Tibial artery (tissue), 4 donors: ENCODE measurements around the gene TBX3.
"Not testable (repeated sequence)": the region's sequence is repeated elsewhere in the genome, so short reads cannot be mapped to it uniquely, and the experiment has no call there.

ENCODE experiments used
- DNase-seq, 2 donors: peaks; one replicate each; pipeline ENCODE4 v3.0.0-alpha.2; 2019
- H3K27ac ChIP-seq, 2 donors: fragments of 200-600 bp; sonication (generic) in 1 of 2; 1 replicate in 1 of 2; 2 replicates in 1 of 2; pipeline ENCODE4 v1.5.1; 2018 to 2019; ENCODE audit warnings: mild to moderate bottlenecking in 1 of 2
- H3K27me3 ChIP-seq, 2 donors: fragments of 200-600 bp; sonication (generic) in 1 of 2; one replicate each; pipeline versions ENCODE4 v1.5.1 to v1.6.0; 2016 to 2019
- H3K36me3 ChIP-seq, 3 donors: fragments of 200-600 bp; sonication (generic) in 2 of 3; one replicate each; pipeline ENCODE4 v1.5.1; 2016 to 2019; ENCODE audit warnings: mild to moderate bottlenecking in 2 of 3
- H3K4me1 ChIP-seq, 4 donors: fragments of 200-600 bp; sonication (generic) in 2 of 4; 1 replicate in 3 of 4; 2 replicates in 1 of 4; pipeline ENCODE4 v1.5.1; 2016 to 2019
- H3K4me3 ChIP-seq, 2 donors: fragments of 200-600 bp; sonication (generic) in 1 of 2; 1 replicate in 1 of 2; 2 replicates in 1 of 2; pipeline ENCODE4 v1.5.1; 2018 to 2019; ENCODE audit warnings: mild to moderate bottlenecking in 2 of 2
- H3K9me3 ChIP-seq, 3 donors: fragments of 200-600 bp; sonication (generic) in 1 of 3; one replicate each; pipeline ENCODE4 v1.5.1; 2016 to 2019
- intact Hi-C: fragments of 100-400 bp; cut with DNase I; formaldehyde crosslinking; loops from one replicate; pipeline ENCODE4 v1.15.0; 2023; ENCODE audit warnings: low total_unique reads
- TF ChIP-seq, protein P1 (sequence below), 2 experiments: fragments of 200-600 bp in 1 of 2; fragments of 450-650 bp in 1 of 2; IDR thresholded peaks; one replicate each; pipeline ENCODE4 v1.5.1; 2017 to 2019; ENCODE audit warnings: antibody characterized with exemption in 2 of 2, mild to moderate bottlenecking in 1 of 2, moderate library complexity in 1 of 2

Gene TBX3

DNA sequence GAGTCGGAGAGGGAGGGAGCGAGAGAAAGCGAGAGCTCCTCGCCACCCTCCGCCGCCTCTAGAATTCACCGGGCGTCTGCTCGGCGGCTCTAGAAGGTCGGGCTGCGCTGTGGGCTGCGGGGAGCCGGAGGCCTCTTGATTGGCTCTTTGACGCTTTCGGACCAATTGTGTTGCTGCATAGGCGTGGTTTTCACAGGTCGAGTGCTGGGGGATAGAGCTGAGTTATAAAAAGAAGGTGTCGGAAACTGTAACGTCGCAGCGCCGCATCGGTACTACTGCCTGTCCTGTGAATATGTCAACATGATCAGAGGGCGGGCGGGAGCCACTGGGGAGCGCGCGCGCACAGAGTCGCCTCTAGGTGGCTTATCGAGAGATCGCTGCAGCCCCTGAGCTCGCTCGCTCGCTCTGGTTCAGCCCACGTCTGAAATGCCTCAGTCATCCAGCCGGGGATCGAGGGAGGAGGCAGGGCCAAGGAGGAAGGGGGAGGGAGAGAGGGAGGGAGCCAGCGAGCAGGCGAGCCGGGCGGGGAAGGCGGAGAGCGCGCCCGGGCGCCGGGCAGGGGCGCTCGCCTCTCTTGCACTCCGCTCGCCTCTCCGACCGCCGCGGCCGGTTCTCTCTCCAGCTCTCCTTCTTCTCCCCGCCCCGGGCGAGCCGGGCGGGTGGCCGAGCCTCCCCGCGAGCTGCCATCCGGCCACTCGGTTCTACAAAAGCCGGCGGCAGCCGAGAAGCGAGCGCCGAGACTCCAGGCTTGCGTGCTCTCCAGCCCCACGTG, at the start of gene TBX3:
TSS of gene TBX3 (minus strand) at position 78 of the 772 bp plus-strand sequence. CDS start 975 bp downstream, outside the sequence.
- Histone ChIP-seq H3K27ac (peak within 1 kb of the TSS; percentile 81 to 85), H3K36me3 (no peaks in the 10 kb centered on the region), H3K4me3 (peak within 1 kb of the TSS; percentile 58 to 74), H3K4me1 (peaks cover 0 to 27% (median 8%) of the 10 kb centered on the region in 4 donors), H3K27me3 (peaks cover 0 to 24% of the 10 kb centered on the region in 2 donors), H3K9me3 (no peaks in the 10 kb centered on the region)
- TF ChIP-seq, protein P1, sequence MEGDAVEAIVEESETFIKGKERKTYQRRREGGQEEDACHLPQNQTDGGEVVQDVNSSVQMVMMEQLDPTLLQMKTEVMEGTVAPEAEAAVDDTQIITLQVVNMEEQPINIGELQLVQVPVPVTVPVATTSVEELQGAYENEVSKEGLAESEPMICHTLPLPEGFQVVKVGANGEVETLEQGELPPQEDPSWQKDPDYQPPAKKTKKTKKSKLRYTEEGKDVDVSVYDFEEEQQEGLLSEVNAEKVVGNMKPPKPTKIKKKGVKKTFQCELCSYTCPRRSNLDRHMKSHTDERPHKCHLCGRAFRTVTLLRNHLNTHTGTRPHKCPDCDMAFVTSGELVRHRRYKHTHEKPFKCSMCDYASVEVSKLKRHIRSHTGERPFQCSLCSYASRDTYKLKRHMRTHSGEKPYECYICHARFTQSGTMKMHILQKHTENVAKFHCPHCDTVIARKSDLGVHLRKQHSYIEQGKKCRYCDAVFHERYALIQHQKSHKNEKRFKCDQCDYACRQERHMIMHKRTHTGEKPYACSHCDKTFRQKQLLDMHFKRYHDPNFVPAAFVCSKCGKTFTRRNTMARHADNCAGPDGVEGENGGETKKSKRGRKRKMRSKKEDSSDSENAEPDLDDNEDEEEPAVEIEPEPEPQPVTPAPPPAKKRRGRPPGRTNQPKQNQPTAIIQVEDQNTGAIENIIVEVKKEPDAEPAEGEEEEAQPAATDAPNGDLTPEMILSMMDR (IDR thresholded peaks at IDR 0.05): peak; percentile 40 to 47
- intact Hi-C loops: no loop called here
- DNase-seq: peak; percentile 92 to 93

DNA sequence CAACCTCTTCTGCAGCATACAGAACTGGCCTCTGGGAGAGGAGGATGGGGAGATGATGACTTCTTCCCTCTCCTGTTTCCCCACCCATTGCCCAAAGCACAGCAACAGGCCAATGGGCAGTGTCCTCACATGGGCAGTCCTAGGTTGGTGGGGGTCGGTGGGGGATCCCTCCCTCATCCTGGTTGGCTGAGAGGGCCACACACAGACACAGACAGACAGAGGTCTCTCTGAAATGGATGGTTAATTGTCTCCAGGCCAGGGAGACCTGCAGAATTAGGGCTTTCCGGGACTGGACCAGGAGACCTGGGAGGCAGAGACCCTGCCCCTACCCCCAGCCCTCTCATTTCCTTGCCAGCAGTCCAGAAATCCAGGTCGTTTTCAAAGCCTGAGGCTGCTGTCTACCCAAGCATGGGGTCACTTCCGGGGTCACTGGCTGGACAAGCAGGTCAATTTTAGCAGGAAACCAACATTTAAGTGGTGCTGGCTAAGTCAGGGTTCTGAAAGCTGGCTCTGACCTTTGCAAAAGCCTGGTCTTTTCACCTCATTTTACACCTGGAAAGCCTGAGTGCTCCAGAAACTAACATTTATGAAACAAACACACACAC, 48.6 kb upstream of the TBX3 start:
- Histone ChIP-seq H3K4me3 (no peak overlapping the region), H3K27ac (no peak overlapping the region), H3K36me3 (no peaks in the 10 kb centered on the region), H3K9me3 (peaks cover 0 to 6% (median 0%) of the 10 kb centered on the region in 3 donors), H3K4me1 (peaks cover 0 to 6% (median 0%) of the 10 kb centered on the region in 4 donors), H3K27me3 (peaks cover 0 to 41% of the 10 kb centered on the region in 2 donors)
- TF ChIP-seq, protein P1 (IDR thresholded peaks at IDR 0.05): no peak
- DNase-seq: no peak
- intact Hi-C loops: no loop called here

DNA sequence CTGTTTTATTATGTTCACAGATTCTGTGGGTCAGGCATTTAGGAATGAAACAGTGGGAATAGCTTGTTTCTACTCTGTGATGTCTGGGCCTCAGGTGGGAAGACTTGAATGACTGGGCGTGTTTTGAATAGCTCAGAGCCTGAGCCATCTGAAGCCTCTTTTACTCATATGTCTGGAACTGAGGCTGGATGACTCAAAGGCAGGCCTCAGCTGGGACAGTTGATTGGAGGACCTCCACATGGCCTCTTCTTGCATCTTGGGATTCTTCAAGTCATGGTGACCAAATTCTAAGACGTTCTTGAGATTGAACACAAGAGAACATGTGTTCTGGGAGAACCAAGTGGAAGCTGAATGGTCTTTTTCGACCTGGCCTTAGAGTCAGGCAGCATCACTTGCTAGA, 45.8 kb upstream of the TBX3 start:
- Histone ChIP-seq H3K27me3 (peaks cover 0 to 13% of the 10 kb centered on the region in 2 donors), H3K4me3 (no peak overlapping the region), H3K4me1 (no peaks in the 10 kb centered on the region), H3K9me3 (no peaks in the 10 kb centered on the region), H3K36me3 (no peaks in the 10 kb centered on the region), H3K27ac (no peak overlapping the region)
- no peak for DNase-seq
- TF ChIP-seq, protein P1 (IDR thresholded peaks at IDR 0.05): no peak
- intact Hi-C loops: no loop called here

DNA sequence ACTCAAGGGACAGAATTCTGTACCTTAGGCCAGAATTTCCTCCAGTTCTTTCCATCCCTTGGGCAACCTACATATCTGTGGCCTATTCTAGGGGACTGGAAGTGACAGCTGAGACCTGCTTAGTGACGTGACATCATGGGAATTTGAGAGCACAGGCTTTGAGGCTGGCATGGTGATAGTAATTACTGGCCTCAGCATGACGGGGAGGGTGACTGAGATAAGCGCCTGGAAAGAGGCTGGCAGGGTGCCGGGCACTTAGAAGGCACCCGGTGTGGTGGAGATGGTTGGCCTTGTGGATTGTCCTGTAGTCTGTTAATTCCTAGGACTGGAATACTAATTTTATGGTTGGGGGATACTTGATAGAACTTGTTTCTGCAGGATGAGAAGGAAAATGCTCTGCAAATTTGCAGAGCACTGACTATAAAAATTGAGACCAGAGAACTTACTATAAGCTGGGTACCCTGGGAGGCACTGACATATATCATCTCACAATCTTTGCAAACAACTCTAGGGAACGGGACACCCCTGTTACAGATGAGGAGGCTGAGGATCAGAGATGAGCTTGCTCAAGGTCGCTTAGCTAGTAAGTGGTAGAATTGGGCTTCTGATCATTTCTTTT, 42.2 kb upstream of the TBX3 start:
- TF ChIP-seq, protein P1 (IDR thresholded peaks at IDR 0.05): no peak
- intact Hi-C loops: no loop called here
- no peak for DNase-seq

DNA sequence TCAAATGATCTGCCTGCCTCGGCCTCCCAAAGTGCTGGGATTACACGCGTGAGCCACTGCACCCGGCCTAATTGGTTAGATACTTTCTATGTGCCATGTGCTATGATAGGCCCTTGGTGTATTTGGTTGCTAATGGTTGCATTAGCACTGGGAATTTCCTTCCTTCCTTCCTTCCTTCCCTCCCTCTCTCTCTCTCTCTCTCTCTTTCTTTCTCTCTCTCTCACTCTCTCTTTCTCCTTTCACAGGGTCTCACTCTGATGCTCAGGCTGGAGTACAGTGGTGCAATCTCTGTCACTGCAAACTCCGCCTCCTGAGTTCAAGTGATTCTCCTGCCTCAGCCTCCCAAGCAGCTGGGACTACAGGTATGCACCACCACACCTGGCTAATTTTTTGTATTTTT, 38.2 kb upstream of the TBX3 start:
- H3K9me3 ChIP-seq, H3K36me3 ChIP-seq, H3K27me3 ChIP-seq, DNase-seq, H3K4me1 ChIP-seq, H3K4me3 ChIP-seq, intact Hi-C loops, H3K27ac ChIP-seq: not testable (repeated sequence)

More for the DNA sequence above, 42.2 kb upstream of the TBX3 start:
- Histone ChIP-seq H3K27ac (no peak overlapping the region), H3K4me1 (no peaks in the 10 kb centered on the region), H3K27me3 (no peaks in the 10 kb centered on the region), H3K36me3 (no peaks in the 10 kb centered on the region), H3K9me3 (no peaks in the 10 kb centered on the region), H3K4me3 (no peak overlapping the region)

DNA sequence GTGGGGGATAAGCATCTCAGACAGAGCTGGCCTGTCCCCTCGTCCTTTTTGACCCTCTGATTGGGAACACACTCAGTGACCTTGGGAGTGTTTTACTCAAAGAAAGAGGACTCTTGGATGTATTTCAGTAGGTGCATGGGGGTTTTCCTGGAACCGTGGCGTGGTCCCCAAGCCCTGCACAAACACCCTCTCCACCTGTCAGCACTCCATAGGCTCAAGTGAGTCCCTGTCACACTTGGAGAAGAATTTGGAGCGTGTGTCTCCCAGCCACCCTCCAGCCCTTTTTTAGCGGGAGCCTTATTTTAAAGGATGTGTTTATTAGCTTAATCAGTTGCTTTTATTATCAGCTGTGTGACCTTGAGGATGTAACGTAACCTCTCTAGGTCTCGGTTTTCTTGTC, 37.3 kb upstream of the TBX3 start:
- H3K4me1 ChIP-seq: no peaks in the 10 kb centered on the region

More for the DNA sequence above, 37.3 kb upstream of the TBX3 start:
- H3K27ac ChIP-seq: no peak overlapping the region
- H3K4me3 ChIP-seq: no peak overlapping the region
- TF ChIP-seq, protein P1 (IDR thresholded peaks at IDR 0.05): no peak
- intact Hi-C loops: no loop called here
- DNase-seq: no peak
- peaks cover 0 to 7% of the 10 kb centered on the region in 2 donors for H3K27me3 ChIP-seq
- no peaks in the 10 kb centered on the region for H3K9me3 ChIP-seq
- no peaks in the 10 kb centered on the region for H3K36me3 ChIP-seq
